Activated CD8-positive, alpha-beta T cell treated with anti-CD3 and anti-CD28 coated beads for 36 hours (primary cell): Measurements from ENCODE around the gene KLHL11. TPM values are rescaled to one million over a fixed set of nuclear protein-coding genes. Genes with fewer than 3 reads are reported as not detected.

ENCODE experiments used
- ATAC-seq: fragments of 200-7000 bp; cut with Tn5 transposase; one replicate; pipeline ENCODE4 v1.10.0; 2021; ENCODE audit warnings: mild to moderate bottlenecking, moderate library complexity
- CTCF ChIA-PET: fragments of 350-600 bp; sonication (Branson Sonifier 250); formaldehyde crosslinking; loops from one replicate; lab custom pipeline; 2021; ENCODE audit warnings: antibody characterized with exemption; lab: Charles Lee
- POLR2A ChIA-PET: fragments of 350-600 bp; sonication (Branson Sonifier 250); formaldehyde crosslinking; loops from one replicate; lab custom pipeline; 2021; ENCODE audit warnings: antibody characterized with exemption; lab: Charles Lee
- DNase-seq: peaks from one replicate; pipeline ENCODE4 v3.0.0-alpha.2; 2020
- H3K27ac Mint-ChIP-seq: one replicate; pipeline ENCODE4 v1.8.0; 2021; ENCODE audit warnings: mild to moderate bottlenecking, mixed read lengths
- H3K27me3 Mint-ChIP-seq: one replicate; pipeline ENCODE4 v1.8.0; 2021; ENCODE audit warnings: mixed read lengths
- H3K36me3 Mint-ChIP-seq: one replicate; pipeline ENCODE4 v1.8.0; 2021; ENCODE audit warnings: low read depth, mixed read lengths
- H3K4me1 Mint-ChIP-seq: one replicate; pipeline ENCODE4 v1.8.0; 2021; ENCODE audit warnings: low read depth, mixed read lengths
- H3K4me3 Mint-ChIP-seq: one replicate; pipeline ENCODE4 v1.8.0; 2021; ENCODE audit warnings: mild to moderate bottlenecking, moderate library complexity, mixed read lengths
- H3K9me3 Mint-ChIP-seq: one replicate; pipeline ENCODE4 v1.8.0; 2021; ENCODE audit warnings: mixed read lengths
- CTCF ChIP-seq: fragments of 200-600 bp; IDR thresholded peaks from one replicate; pipeline ENCODE4 v1.8.0; 2022; ENCODE audit warnings: antibody characterized with exemption, mild to moderate bottlenecking
- intact Hi-C: fragments of 100-400 bp; cut with micrococcal nuclease; formaldehyde crosslinking; loops from one replicate; pipeline ENCODE4 v1.10.0; 2022
- total RNA-seq, 2 experiments: library from RNA; stranded (reverse); gene quantifications; one replicate each; pipeline ENCODE4 v1.2.3, GENCODE V29; 2021

KLHL11 gene
- total RNA-seq, 2 experiments from 2014 or later, result 19.2 to 19.6 TPM

GRCh38 chr17:41823580-41823979 lies 41.6 kb downstream of the KLHL11 start:
- H3K4me3 Mint-ChIP-seq, result no peak overlapping the region
- CTCF ChIA-PET, result no interaction called here
- POLR2A ChIA-PET, result interaction anchor here (0.6 kb wide), 1 partner anchor 12 kb away, joined by 3 read pairs; the partner anchor contains the start of gene NT5C3B
- no peaks in the 10 kb centered on the region for H3K4me1 Mint-ChIP-seq
- no peak for TF ChIP-seq CTCF
- H3K36me3 Mint-ChIP-seq, result peaks cover 3% of the 10 kb centered on the region
- H3K9me3 Mint-ChIP-seq, result no peaks in the 10 kb centered on the region
- H3K27ac Mint-ChIP-seq, result no peak overlapping the region
- H3K27me3 Mint-ChIP-seq, result no peaks in the 10 kb centered on the region
- intact Hi-C loops, result no loop called here
- no peak for DNase-seq
- ATAC-seq, result no peak

GRCh38 chr17:41823141-41823524 lies 42.1 kb downstream of the KLHL11 start:
- no peak for DNase-seq
- no peaks in the 10 kb centered on the region for H3K27me3 Mint-ChIP-seq
- H3K9me3 Mint-ChIP-seq, result no peaks in the 10 kb centered on the region
- intact Hi-C loops, result no loop called here
- no peaks in the 10 kb centered on the region for H3K4me1 Mint-ChIP-seq
- H3K36me3 Mint-ChIP-seq, result peaks cover 3% of the 10 kb centered on the region
- POLR2A ChIA-PET, result interaction anchor here (2.1 kb wide), 1 partner anchor 12 kb away, joined by 5 read pairs; no protein-coding TSS in a partner anchor
- H3K4me3 Mint-ChIP-seq, result no peak overlapping the region
- CTCF ChIA-PET, result interaction anchor here (0.7 kb wide), 1 partner anchor 42 kb away, joined by 3 read pairs; the partner anchor contains the start of gene KLHL11
- TF ChIP-seq CTCF, result no peak
- ATAC-seq, result no peak
- no peak overlapping the region for H3K27ac Mint-ChIP-seq

GRCh38 chr17:41822216-41823140 lies 42.7 kb downstream of the KLHL11 start:
- intact Hi-C loops, result no loop called here
- no peaks in the 10 kb centered on the region for H3K9me3 Mint-ChIP-seq
- CTCF ChIA-PET, result interaction anchor here (0.7 to 0.9 kb wide), 2 partner anchors 11 to 42 kb away, joined by 3 read pairs; partner anchors contain the start of genes KLHL11 and P3H4
- no peaks in the 10 kb centered on the region for H3K4me1 Mint-ChIP-seq
- H3K27me3 Mint-ChIP-seq, result no peaks in the 10 kb centered on the region
- ATAC-seq (no peak), DNase-seq (no peak)
- POLR2A ChIA-PET, result interaction anchor here (0.6 to 2.1 kb wide), 2 partner anchors 11 to 141 kb away, joined by 4 to 5 read pairs; no protein-coding TSS in a partner anchor
- H3K27ac Mint-ChIP-seq, result no peak overlapping the region
- peaks cover 2% of the 10 kb centered on the region for H3K36me3 Mint-ChIP-seq
- H3K4me3 Mint-ChIP-seq, result no peak overlapping the region
- TF ChIP-seq CTCF, result no peak

DNA sequence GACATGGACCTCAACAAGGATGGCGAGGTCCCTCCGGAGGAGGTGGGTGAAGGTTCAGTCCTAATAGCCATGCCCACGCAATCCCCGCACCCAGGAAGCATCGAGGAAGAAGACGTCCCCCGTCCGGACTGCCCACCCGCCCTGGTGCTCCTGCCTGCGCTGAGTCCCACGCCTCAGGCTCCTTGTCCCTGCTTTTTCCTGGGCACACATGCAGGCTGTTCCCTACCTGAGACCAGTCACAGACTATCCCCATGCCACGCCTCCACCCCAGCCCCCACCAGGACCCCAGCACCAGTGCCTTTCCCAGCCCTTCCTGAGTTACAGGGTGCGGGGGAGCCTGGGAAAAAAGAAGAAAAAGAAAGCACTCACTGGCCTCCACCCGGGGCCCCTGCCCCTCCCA lies 43.4 kb downstream of the KLHL11 start:
- POLR2A ChIA-PET, result interaction anchor here (2.1 kb wide), 1 partner anchor 11 kb away, joined by 5 read pairs; no protein-coding TSS in a partner anchor
- no peak overlapping the region for H3K27ac Mint-ChIP-seq

More for the DNA sequence above, 43.4 kb downstream of the KLHL11 start:
- ATAC-seq, result no peak
- no peaks in the 10 kb centered on the region for H3K36me3 Mint-ChIP-seq
- no peaks in the 10 kb centered on the region for H3K9me3 Mint-ChIP-seq
- intact Hi-C loops, result no loop called here
- H3K27me3 Mint-ChIP-seq, result no peaks in the 10 kb centered on the region
- TF ChIP-seq CTCF, result no peak
- CTCF ChIA-PET, result no interaction called here
- no peak overlapping the region for H3K4me3 Mint-ChIP-seq
- H3K4me1 Mint-ChIP-seq, result no peaks in the 10 kb centered on the region
- DNase-seq, result no peak
